Measurements from ENCODE around the gene LRFN3.

Gene LRFN3

DNA sequence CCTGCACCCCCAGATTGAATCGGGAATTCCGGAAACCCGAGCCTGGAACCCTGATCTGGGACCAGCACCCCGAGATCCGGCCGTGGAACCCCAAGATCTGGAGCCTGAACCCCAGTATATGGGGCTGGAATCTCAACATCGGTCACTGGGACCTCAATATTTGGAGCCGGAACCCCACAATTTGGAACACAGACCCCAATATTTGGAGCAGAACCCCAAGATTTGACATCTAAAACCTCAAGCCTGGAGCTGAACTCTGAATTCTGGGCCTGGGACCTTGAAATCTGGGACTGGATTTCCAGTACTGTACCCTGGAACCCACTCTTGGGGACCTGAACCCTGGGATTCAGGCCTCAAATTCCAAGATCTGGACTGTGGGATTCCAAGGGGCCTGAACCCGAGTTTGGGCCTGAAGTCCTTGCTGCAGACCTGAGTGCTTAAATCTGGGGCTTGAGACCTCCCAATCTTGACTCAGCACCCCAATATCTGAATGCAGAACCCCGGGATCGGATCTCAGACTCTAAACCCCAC is 629 bp downstream of the LRFN3 start:
- peak overlapping the region; percentile 100 for H3K4me2 ChIP-seq (ENCODE audit: low read length)
- H3K9ac ChIP-seq (ENCODE audit: low read length) = peak overlapping the region; percentile 92
- TF ChIP-seq EZH2phosphoT487 (IDR thresholded peaks at IDR 0.05; ENCODE audit: low read depth) = no peak
- TF ChIP-seq, protein P1, sequence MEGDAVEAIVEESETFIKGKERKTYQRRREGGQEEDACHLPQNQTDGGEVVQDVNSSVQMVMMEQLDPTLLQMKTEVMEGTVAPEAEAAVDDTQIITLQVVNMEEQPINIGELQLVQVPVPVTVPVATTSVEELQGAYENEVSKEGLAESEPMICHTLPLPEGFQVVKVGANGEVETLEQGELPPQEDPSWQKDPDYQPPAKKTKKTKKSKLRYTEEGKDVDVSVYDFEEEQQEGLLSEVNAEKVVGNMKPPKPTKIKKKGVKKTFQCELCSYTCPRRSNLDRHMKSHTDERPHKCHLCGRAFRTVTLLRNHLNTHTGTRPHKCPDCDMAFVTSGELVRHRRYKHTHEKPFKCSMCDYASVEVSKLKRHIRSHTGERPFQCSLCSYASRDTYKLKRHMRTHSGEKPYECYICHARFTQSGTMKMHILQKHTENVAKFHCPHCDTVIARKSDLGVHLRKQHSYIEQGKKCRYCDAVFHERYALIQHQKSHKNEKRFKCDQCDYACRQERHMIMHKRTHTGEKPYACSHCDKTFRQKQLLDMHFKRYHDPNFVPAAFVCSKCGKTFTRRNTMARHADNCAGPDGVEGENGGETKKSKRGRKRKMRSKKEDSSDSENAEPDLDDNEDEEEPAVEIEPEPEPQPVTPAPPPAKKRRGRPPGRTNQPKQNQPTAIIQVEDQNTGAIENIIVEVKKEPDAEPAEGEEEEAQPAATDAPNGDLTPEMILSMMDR (IDR thresholded peaks at IDR 0.05; ENCODE audit: low read depth, low read length) = no peak
- no peaks in the 10 kb centered on the region for H3K9me3 ChIP-seq (ENCODE audit: insufficient read depth, low read length)
- H3K27me3 ChIP-seq (ENCODE audit: low read depth, low read length) = no peaks in the 10 kb centered on the region
- no peak overlapping the region for H3K27ac ChIP-seq (ENCODE audit: low read length)
- H2AFZ ChIP-seq (ENCODE audit: low read depth, low read length) = 0 out of 2 replicates have a peak overlapping the region, but pooled peaks have one; percentile 12
- H3K36me3 ChIP-seq (replicated peaks; ENCODE audit: low read depth, low read length) = peaks cover 3% of the 10 kb centered on the region
- peaks cover 26% of the 10 kb centered on the region for H3K4me1 ChIP-seq (ENCODE audit: low read length)
- H3K4me3 ChIP-seq (ENCODE audit: low read length) = peak overlapping the region; percentile 96
- H3K79me2 ChIP-seq (ENCODE audit: low read length) = peaks cover 10% of the 10 kb centered on the region; the same call in 1 of the 2 replicates
- H4K20me1 ChIP-seq (ENCODE audit: insufficient read depth, low read length) = peaks cover 2% of the 10 kb centered on the region; the same call in 1 of the 2 replicates

GRCh38 chr19:35937345-35938281 is 1.4 kb downstream of the LRFN3 start:
- Histone ChIP-seq H2AFZ (ENCODE audit: low read depth, low read length) (no peak overlapping the region), H3K4me2 (ENCODE audit: low read length) (peak overlapping the region; percentile 100), H3K27me3 (ENCODE audit: low read depth, low read length) (no peaks in the 10 kb centered on the region), H3K27ac (ENCODE audit: low read length) (no peak overlapping the region), H3K4me1 (ENCODE audit: low read length) (peaks cover 21% of the 10 kb centered on the region), H3K36me3 (replicated peaks; ENCODE audit: low read depth, low read length) (peaks cover 6% of the 10 kb centered on the region), H3K9ac (ENCODE audit: low read length) (peak overlapping the region; percentile 92; the same call in 1 of the 2 replicates), H3K4me3 (ENCODE audit: low read length) (peak overlapping the region; percentile 96), H4K20me1 (ENCODE audit: insufficient read depth, low read length) (peaks cover 2% of the 10 kb centered on the region; the same call in 1 of the 2 replicates), H3K9me3 (ENCODE audit: insufficient read depth, low read length) (no peaks in the 10 kb centered on the region), H3K79me2 (ENCODE audit: low read length) (peaks cover 10% of the 10 kb centered on the region; the same call in 1 of the 2 replicates)
- TF ChIP-seq, protein P1 (IDR thresholded peaks at IDR 0.05; ENCODE audit: low read depth, low read length) = no peak
- no peak for TF ChIP-seq EZH2phosphoT487 (IDR thresholded peaks at IDR 0.05; ENCODE audit: low read depth)

- no peak for TF ChIP-seq EZH2phosphoT487 (IDR thresholded peaks at IDR 0.05; ENCODE audit: low read depth)
- TF ChIP-seq, protein P1 (IDR thresholded peaks at IDR 0.05; ENCODE audit: low read depth, low read length) = no peak
- no peaks in the 10 kb centered on the region for H3K9me3 ChIP-seq (ENCODE audit: insufficient read depth, low read length)
- H3K27ac ChIP-seq (ENCODE audit: low read length) = no peak overlapping the region
- no peak overlapping the region for H3K4me3 ChIP-seq (ENCODE audit: low read length)
- no peak overlapping the region for H3K9ac ChIP-seq (ENCODE audit: low read length)
- no peak overlapping the region for H2AFZ ChIP-seq (ENCODE audit: low read depth, low read length)
- H3K79me2 ChIP-seq (ENCODE audit: low read length) = peaks cover 10% of the 10 kb centered on the region; the same call in 1 of the 2 replicates
- peak overlapping the region; percentile 100 for H3K4me2 ChIP-seq (ENCODE audit: low read length)
- peaks cover 2% of the 10 kb centered on the region; the same call in 1 of the 2 replicates for H4K20me1 ChIP-seq (ENCODE audit: insufficient read depth, low read length)
- peaks cover 21% of the 10 kb centered on the region for H3K4me1 ChIP-seq (ENCODE audit: low read length)
- peaks cover 6% of the 10 kb centered on the region for H3K36me3 ChIP-seq (replicated peaks; ENCODE audit: low read depth, low read length)
- H3K27me3 ChIP-seq (ENCODE audit: low read depth, low read length) = no peaks in the 10 kb centered on the region
These were observed 2.4 kb downstream of the LRFN3 start for GRCh38 chr19:35938282-35939224.
